ENCODE data around the gene NEK1.

Gene NEK1

DNA sequence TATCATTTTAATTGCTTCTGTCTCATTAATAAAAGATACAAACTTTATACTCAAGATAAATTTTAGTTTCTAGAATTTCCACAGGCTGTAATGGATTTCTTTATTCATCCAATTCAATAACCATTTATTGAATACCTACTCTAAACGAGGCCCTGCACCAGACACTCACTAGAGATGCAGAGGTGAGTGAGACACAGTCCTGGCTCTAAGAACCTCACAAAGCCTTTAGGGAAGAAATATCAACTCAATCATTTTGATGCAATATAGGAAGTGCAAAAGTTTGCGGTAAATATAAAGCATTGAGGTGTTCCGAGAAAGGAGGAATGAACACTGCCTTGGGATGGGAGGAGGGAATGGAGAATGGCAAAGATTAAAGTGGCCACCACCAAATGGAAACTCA, 260.0 kb downstream of the NEK1 start:
- DNase-seq = no peak

DNA sequence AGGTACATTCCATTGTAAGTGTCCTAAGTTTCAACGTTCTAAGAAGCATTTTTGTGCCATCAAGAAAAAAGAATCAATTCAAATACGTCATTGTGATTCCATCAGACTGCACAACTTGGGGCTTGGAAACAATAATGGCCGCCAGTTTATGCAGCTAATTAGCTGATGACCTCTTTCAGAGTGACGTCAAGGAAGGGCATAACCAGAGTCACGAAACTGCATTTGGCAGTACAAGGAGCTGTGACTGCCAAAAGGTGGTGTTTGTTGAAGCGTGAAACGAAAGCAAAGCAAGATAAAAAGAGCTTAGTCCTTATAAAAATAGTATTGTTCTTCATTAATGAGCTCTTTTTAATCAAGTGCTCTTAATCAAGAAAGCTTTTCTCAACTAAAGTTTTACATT, 260.5 kb downstream of the NEK1 start:
- DNase-seq = no peak

DNA sequence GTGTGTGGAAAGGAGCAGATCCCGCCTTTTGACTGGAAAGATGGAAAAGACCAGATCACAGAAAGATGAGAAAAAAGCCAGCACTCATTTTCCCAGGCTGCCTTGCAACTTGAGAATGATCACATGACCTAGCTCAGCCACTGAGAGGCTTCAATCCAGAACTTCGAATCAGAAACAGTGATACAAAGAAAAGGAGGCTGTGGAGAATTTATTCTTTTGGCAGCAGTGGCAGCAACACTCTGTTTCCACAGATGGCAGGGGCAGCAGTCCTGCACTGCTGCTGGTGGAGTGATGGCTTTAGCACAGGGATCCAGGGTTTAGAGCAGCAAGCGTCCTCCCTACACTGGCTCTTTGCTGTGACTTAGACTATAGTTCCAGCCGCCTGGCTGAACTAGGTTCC, 263.8 kb downstream of the NEK1 start:
- no peak for DNase-seq

DNA sequence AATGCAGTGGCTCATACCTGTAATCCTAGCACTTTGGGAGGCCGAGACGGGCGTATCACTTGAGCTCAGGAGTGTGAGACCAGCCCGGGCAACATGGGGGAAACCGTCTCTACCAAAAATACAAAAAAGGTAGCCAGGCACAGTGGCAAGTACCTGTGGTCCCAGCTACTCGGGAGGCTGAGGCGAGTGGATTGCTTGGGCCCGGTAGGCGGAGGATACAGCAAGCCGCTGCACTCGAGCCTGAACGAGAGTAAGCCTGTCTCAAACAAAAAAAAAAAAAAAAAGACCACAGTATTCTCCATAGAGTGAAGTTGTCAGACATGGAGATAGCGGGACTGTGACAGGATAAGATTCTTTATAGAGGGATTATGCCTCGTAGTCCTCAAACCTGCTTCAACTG, 265.5 kb downstream of the NEK1 start:
- no peak for DNase-seq

DNA sequence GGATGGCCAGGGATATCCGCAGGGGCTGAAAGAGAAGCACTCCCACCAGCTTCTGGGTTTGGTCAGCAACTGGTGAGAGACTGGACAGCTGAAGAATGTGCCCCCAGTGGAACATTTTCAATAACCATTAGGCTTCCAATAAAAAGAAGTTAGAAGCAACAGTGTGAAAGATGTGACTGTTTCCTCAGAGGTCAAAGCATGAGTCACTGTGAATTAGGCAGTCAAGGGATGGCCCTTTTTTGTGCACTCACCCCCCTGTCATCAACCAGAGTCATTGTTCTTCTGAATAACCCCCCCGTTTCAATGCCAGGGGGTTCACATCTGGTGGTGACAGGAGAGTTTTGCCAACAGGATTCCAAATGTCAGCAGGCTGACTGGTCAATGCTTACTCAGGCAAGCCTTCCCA, 267.1 kb downstream of the NEK1 start:
- no peak for DNase-seq
